Ectodermal cell (in vitro differentiated cells): ENCODE results near the gene PLEKHA4.
"Not testable (repeated sequence)": the region's sequence is repeated elsewhere in the genome, so short reads cannot be mapped to it uniquely, and the experiment has no call there.

ENCODE experiments used
- H3K27ac ChIP-seq: 2 replicates; pipeline ENCODE4 v1.7.0; 2013; ENCODE audit warnings: mild to moderate bottlenecking, low read depth, low read length; ENCODE audit not compliant: insufficient read depth, poor library complexity, severe bottlenecking
- H3K27me3 ChIP-seq: 2 replicates; pipeline ENCODE4 v1.7.0; 2013; ENCODE audit warnings: mild to moderate bottlenecking, low read length; ENCODE audit not compliant: insufficient read depth, control insufficient read depth, poor library complexity, severe bottlenecking
- H3K36me3 ChIP-seq: one replicate; pipeline ENCODE4 v1.7.0; 2013; ENCODE audit warnings: low read length; ENCODE audit not compliant: control insufficient read depth, insufficient read depth
- H3K4me1 ChIP-seq: one replicate; pipeline ENCODE4 v1.7.0; 2013; ENCODE audit warnings: low read length; ENCODE audit not compliant: control insufficient read depth, insufficient read depth
- H3K4me3 ChIP-seq: 2 replicates; pipeline ENCODE4 v1.7.0; 2013; ENCODE audit warnings: low read depth, low read length, control low read depth; ENCODE audit not compliant: insufficient read depth
- H3K9me3 ChIP-seq: 2 replicates; pipeline ENCODE4 v1.7.0; 2013; ENCODE audit warnings: mild to moderate bottlenecking, low read length, moderate library complexity; ENCODE audit not compliant: control insufficient read depth
- WGBS, 2 experiments: methylation state at CpG; one replicate each; pipeline ENCODE4 v1.1.7; 2013; ENCODE audit warnings: missing lambda C conversion rate in 2 of 2; 5-methylcytosine and 5-hydroxymethylcytosine counted together

PLEKHA4 gene

GRCh38 chr19:48862827-48863226, 5.6 kb downstream of the PLEKHA4 start:
- H3K27me3 ChIP-seq = no peaks in the 10 kb centered on the region
- H3K36me3 ChIP-seq = no peaks in the 10 kb centered on the region
- peaks cover 14% of the 10 kb centered on the region for H3K4me1 ChIP-seq
- no peak overlapping the region for H3K4me3 ChIP-seq
- no peak overlapping the region for H3K27ac ChIP-seq
- no peaks in the 10 kb centered on the region for H3K9me3 ChIP-seq
- WGBS, 2 experiments = 95 to 96% methylated on average over 7 of the region's 7 CpGs

- no peaks in the 10 kb centered on the region for H3K27me3 ChIP-seq
- H3K36me3 ChIP-seq = no peaks in the 10 kb centered on the region
- no peaks in the 10 kb centered on the region for H3K4me1 ChIP-seq
- WGBS, 2 experiments = 89 to 91% methylated on average over 18 of the region's 18 CpGs
- H3K4me3 ChIP-seq = no peak overlapping the region
- H3K27ac ChIP-seq = no peak overlapping the region
- no peaks in the 10 kb centered on the region for H3K9me3 ChIP-seq
Measured at GRCh38 chr19:48861313-48861712, 7.1 kb downstream of the PLEKHA4 start.

GRCh38 chr19:48859711-48860572, 8.5 kb downstream of the PLEKHA4 start:
- H3K4me1 ChIP-seq = no peaks in the 10 kb centered on the region
- H3K36me3 ChIP-seq = no peaks in the 10 kb centered on the region
- no peak overlapping the region for H3K4me3 ChIP-seq
- H3K27ac ChIP-seq = no peak overlapping the region
- H3K9me3 ChIP-seq = no peaks in the 10 kb centered on the region
- no peaks in the 10 kb centered on the region for H3K27me3 ChIP-seq
- 93 to 94% methylated on average over 30 of the region's 30 CpGs for WGBS, 2 experiments

GRCh38 chr19:48858984-48859710, 9.3 kb downstream of the PLEKHA4 start:
- WGBS, 2 experiments = 91 to 93% methylated on average over 34 of the region's 34 CpGs
- H3K4me1 ChIP-seq = no peaks in the 10 kb centered on the region
- H3K27ac ChIP-seq = no peak overlapping the region
- H3K27me3 ChIP-seq = no peaks in the 10 kb centered on the region
- no peaks in the 10 kb centered on the region for H3K36me3 ChIP-seq
- H3K9me3 ChIP-seq = no peaks in the 10 kb centered on the region
- no peak overlapping the region for H3K4me3 ChIP-seq

- 93 to 95% methylated on average over 6 of the region's 6 CpGs for WGBS, 2 experiments
- Histone ChIP-seq H3K4me3 (no peak overlapping the region), H3K9me3 (no peaks in the 10 kb centered on the region), H3K27me3 (no peaks in the 10 kb centered on the region), H3K36me3 (no peaks in the 10 kb centered on the region), H3K27ac (peak overlapping the region; percentile 27), H3K4me1 (no peaks in the 10 kb centered on the region)
Measured at GRCh38 chr19:48856921-48857320, 11.5 kb downstream of the PLEKHA4 start.

GRCh38 chr19:48854103-48854502, 14.3 kb downstream of the PLEKHA4 start:
- H3K27ac ChIP-seq = no peak overlapping the region
- WGBS, 2 experiments = 94% methylated on average over 7 of the region's 7 CpGs
- H3K4me3 ChIP-seq = no peak overlapping the region
- H3K36me3 ChIP-seq = no peaks in the 10 kb centered on the region
- H3K27me3 ChIP-seq = no peaks in the 10 kb centered on the region
- no peaks in the 10 kb centered on the region for H3K4me1 ChIP-seq
- no peaks in the 10 kb centered on the region for H3K9me3 ChIP-seq

- no peak overlapping the region for H3K4me3 ChIP-seq
- no peaks in the 10 kb centered on the region for H3K9me3 ChIP-seq
- WGBS, 2 experiments = 94% methylated on average over 8 of the region's 8 CpGs
- H3K27ac ChIP-seq = no peak overlapping the region
- H3K27me3 ChIP-seq = no peaks in the 10 kb centered on the region
- H3K4me1 ChIP-seq = no peaks in the 10 kb centered on the region
- no peaks in the 10 kb centered on the region for H3K36me3 ChIP-seq
Measured at GRCh38 chr19:48853483-48853882, 14.9 kb downstream of the PLEKHA4 start.

- H3K27ac ChIP-seq = no peak overlapping the region
- no peaks in the 10 kb centered on the region for H3K4me1 ChIP-seq
- no peaks in the 10 kb centered on the region for H3K9me3 ChIP-seq
- no peaks in the 10 kb centered on the region for H3K36me3 ChIP-seq
- no peaks in the 10 kb centered on the region for H3K27me3 ChIP-seq
- 93 to 98% methylated on average over 4 of the region's 4 CpGs for WGBS, 2 experiments
- H3K4me3 ChIP-seq = no peak overlapping the region
Measured at GRCh38 chr19:48852292-48852691, 16.1 kb downstream of the PLEKHA4 start.

- not testable (repeated sequence) for H3K27me3 ChIP-seq, H3K4me1 ChIP-seq, H3K9me3 ChIP-seq, H3K27ac ChIP-seq, H3K4me3 ChIP-seq
- peaks cover 11% of the 10 kb centered on the region for H3K36me3 ChIP-seq
- WGBS, 2 experiments = 93 to 97% methylated on average over 3 of the region's 3 CpGs
Measured at GRCh38 chr19:48846659-48847058, 21.8 kb downstream of the PLEKHA4 start.

GRCh38 chr19:48845384-48845783, 23.0 kb downstream of the PLEKHA4 start:
- Histone ChIP-seq H3K4me3 (no peak overlapping the region), H3K4me1 (no peaks in the 10 kb centered on the region), H3K36me3 (peaks cover 11% of the 10 kb centered on the region), H3K9me3 (no peaks in the 10 kb centered on the region), H3K27me3 (no peaks in the 10 kb centered on the region), H3K27ac (no peak overlapping the region)
- whole genome bisulfite sequencing, 2 experiments = 94 to 96% methylated on average over 14 of the region's 15 CpGs
